Measurements from ENCODE around the gene UPK3A.
"Not testable (repeated sequence)": the region's sequence is repeated elsewhere in the genome, so short reads cannot be mapped to it uniquely, and the experiment has no call there.

The UPK3A gene

DNA sequence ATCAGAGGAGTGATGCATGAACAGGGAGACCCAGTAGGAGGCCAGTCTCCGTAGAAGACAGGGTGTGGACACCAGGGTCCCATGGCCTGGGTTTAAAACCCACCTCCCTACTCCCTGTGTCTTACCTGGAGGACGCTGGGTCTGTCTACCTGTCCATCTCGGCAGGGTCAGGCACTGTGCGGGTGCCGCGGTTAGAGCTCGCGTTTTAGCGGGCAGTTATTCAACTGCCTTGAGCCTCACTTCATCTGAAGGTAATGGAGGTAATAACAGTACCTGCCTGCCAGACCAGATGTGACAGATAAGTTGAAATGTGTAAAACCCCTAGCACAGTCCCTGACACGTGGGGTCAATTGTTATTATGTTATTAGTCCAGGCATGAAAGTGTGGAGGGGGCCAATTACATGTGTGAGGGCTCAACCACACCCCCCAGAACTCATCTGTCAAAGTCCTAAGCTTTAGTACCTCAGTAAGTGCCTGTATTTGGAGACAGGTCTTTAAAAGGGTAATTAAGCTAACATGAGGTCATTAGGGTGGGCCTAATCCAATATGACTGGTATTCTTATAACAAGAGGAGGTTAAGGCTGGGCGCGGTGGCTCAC is 8.1 kb upstream of the UPK3A start:
- H3K36me3 ChIP-seq (ENCODE audit: low read depth) = no peaks in the 10 kb centered on the region
- DNase-seq (ENCODE audit: low spot score) (no peak), ATAC-seq (ENCODE audit: low read depth) (no peak)
- no peak overlapping the region for H3K4me3 ChIP-seq (ENCODE audit: severe bottlenecking)
- H3K4me1 ChIP-seq (ENCODE audit: insufficient read depth, poor library complexity, severe bottlenecking) = no peaks in the 10 kb centered on the region
- TF ChIP-seq, protein P1, sequence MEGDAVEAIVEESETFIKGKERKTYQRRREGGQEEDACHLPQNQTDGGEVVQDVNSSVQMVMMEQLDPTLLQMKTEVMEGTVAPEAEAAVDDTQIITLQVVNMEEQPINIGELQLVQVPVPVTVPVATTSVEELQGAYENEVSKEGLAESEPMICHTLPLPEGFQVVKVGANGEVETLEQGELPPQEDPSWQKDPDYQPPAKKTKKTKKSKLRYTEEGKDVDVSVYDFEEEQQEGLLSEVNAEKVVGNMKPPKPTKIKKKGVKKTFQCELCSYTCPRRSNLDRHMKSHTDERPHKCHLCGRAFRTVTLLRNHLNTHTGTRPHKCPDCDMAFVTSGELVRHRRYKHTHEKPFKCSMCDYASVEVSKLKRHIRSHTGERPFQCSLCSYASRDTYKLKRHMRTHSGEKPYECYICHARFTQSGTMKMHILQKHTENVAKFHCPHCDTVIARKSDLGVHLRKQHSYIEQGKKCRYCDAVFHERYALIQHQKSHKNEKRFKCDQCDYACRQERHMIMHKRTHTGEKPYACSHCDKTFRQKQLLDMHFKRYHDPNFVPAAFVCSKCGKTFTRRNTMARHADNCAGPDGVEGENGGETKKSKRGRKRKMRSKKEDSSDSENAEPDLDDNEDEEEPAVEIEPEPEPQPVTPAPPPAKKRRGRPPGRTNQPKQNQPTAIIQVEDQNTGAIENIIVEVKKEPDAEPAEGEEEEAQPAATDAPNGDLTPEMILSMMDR (IDR thresholded peaks at IDR 0.05; ENCODE audit: poor library complexity, severe bottlenecking) = no peak
- no peaks in the 10 kb centered on the region for H3K9me3 ChIP-seq (ENCODE audit: severe bottlenecking)
- no peaks in the 10 kb centered on the region for H3K27me3 ChIP-seq (ENCODE audit: insufficient read depth, poor library complexity, severe bottlenecking)
- no peak overlapping the region for H3K27ac ChIP-seq (ENCODE audit: poor library complexity, severe bottlenecking)

DNA sequence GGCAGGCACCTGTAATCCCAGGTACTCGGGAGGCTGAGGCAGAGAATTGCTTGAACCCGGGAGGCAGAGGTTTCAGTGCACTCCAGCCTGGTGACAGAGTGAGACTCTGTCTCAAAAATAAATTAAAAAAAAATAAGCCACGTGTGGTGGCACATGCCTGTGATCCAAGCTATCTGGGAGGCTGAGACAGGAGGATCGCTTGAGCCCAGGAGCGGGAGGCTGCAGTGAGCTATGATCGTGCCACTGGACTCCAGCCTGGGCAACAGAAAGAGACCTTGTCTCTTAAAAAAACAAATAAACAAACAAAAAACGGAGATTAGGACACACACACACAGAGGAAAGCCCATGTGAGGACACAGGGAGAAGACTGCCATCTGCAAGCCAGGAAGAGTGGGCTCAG is 7.0 kb upstream of the UPK3A start:
- not testable (repeated sequence) for H3K4me1 ChIP-seq (ENCODE audit: insufficient read depth, poor library complexity, severe bottlenecking); H3K36me3 ChIP-seq (ENCODE audit: low read depth); ATAC-seq (ENCODE audit: low read depth); H3K27ac ChIP-seq (ENCODE audit: poor library complexity, severe bottlenecking); DNase-seq (ENCODE audit: low spot score); H3K9me3 ChIP-seq (ENCODE audit: severe bottlenecking); H3K27me3 ChIP-seq (ENCODE audit: insufficient read depth, poor library complexity, severe bottlenecking); H3K4me3 ChIP-seq (ENCODE audit: severe bottlenecking)

DNA sequence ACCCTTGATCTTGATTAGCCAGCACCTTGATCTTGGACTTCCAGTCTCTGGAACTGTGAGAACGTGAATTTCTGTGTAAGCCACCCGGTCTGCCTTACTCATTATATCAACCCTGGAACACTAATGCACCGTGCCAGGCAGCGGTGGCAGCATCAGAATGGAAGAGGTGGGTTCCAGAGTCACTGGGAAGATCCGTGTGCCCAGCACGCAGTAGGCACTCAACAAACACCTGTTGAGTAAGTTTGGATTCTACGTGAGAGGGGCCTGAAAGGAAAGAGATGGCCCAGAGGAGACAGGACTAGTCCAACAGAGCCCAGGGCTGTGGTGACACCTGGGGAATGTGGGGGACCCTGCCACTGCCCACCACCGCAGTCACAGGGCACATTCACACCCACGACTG is 6.6 kb upstream of the UPK3A start:
- H3K27me3 ChIP-seq (ENCODE audit: insufficient read depth, poor library complexity, severe bottlenecking) = no peaks in the 10 kb centered on the region
- no peaks in the 10 kb centered on the region for H3K9me3 ChIP-seq (ENCODE audit: severe bottlenecking)
- H3K4me3 ChIP-seq (ENCODE audit: severe bottlenecking) = no peak overlapping the region
- no peaks in the 10 kb centered on the region for H3K36me3 ChIP-seq (ENCODE audit: low read depth)
- ATAC-seq (ENCODE audit: low read depth) (no peak), DNase-seq (ENCODE audit: low spot score) (no peak)
- H3K27ac ChIP-seq (ENCODE audit: poor library complexity, severe bottlenecking) = no peak overlapping the region
- H3K4me1 ChIP-seq (ENCODE audit: insufficient read depth, poor library complexity, severe bottlenecking) = no peaks in the 10 kb centered on the region
- TF ChIP-seq, protein P1 (IDR thresholded peaks at IDR 0.05; ENCODE audit: poor library complexity, severe bottlenecking) = no peak

DNA sequence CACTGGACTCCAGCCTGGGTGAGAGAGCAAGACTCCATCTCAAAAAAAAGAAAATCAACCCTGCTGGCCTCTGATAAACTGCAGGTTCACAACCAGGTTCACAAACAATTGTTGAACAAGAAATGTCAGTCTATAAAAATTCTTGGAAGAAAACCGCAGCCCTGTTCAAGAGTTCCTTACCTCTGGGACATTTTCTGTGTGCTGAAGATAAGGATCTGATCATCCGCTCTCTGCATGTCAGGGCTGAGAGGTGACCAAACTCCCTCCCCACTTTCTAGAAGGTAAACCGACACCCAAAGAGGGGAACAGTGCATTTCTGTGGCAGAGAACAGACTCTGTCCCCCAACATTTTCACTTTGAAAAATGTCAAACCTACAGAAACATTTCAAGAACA is 4.2 kb upstream of the UPK3A start:
- DNase-seq (ENCODE audit: low spot score) (no peak), ATAC-seq (ENCODE audit: low read depth) (no peak)
- Histone ChIP-seq H3K36me3 (ENCODE audit: low read depth) (no peaks in the 10 kb centered on the region), H3K27me3 (ENCODE audit: insufficient read depth, poor library complexity, severe bottlenecking) (no peaks in the 10 kb centered on the region), H3K27ac (ENCODE audit: poor library complexity, severe bottlenecking) (no peak overlapping the region), H3K4me1 (ENCODE audit: insufficient read depth, poor library complexity, severe bottlenecking) (no peaks in the 10 kb centered on the region), H3K4me3 (ENCODE audit: severe bottlenecking) (no peak overlapping the region), H3K9me3 (ENCODE audit: severe bottlenecking) (no peaks in the 10 kb centered on the region)
- TF ChIP-seq, protein P1 (IDR thresholded peaks at IDR 0.05; ENCODE audit: poor library complexity, severe bottlenecking) = no peak

DNA sequence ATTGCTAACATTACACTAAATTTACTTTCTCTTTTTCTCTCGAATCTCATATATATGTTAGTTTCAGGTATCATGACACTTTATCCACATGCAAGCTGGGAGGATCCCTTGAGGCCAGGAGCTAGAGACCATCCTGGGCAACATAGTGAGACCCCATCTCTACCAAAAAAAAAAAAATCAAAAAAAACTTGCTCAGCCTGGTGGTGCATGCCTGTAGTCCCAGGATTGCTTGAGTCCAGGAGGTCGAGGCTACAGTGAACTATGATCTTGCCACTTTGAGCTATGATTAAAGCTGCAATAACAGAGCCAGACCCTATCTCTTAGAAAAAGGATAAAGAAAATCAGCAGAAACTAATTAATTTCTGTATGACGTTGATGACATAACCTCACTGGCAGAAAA is 3.7 kb upstream of the UPK3A start:
- no peak for ATAC-seq (ENCODE audit: low read depth)
- Histone ChIP-seq H3K36me3 (ENCODE audit: low read depth) (no peaks in the 10 kb centered on the region), H3K27ac (ENCODE audit: poor library complexity, severe bottlenecking) (no peak overlapping the region), H3K4me3 (ENCODE audit: severe bottlenecking) (no peak overlapping the region), H3K9me3 (ENCODE audit: severe bottlenecking) (no peaks in the 10 kb centered on the region), H3K4me1 (ENCODE audit: insufficient read depth, poor library complexity, severe bottlenecking) (no peaks in the 10 kb centered on the region), H3K27me3 (ENCODE audit: insufficient read depth, poor library complexity, severe bottlenecking) (no peaks in the 10 kb centered on the region)
- TF ChIP-seq, protein P1 (IDR thresholded peaks at IDR 0.05; ENCODE audit: poor library complexity, severe bottlenecking) = no peak
- DNase-seq (ENCODE audit: low spot score) = no peak

Measured in RWPE2 (cell line).